Ascending aorta (tissue), 2 donors: Measurements from ENCODE around the gene SAG. TPM values are rescaled to one million over a fixed set of nuclear protein-coding genes. Genes with fewer than 3 reads are reported as not detected.

ENCODE experiments used
- DNase-seq, 2 donors: peaks; one replicate each; pipeline ENCODE4 v3.0.0-alpha.2; 2019; ENCODE audit warnings: low spot score in 2 of 2
- H3K27ac ChIP-seq, 2 donors: fragments of 200-600 bp; sonication (generic); one replicate each; pipeline ENCODE4 v1.5.1; 2016 to 2017; ENCODE audit warnings: mild to moderate bottlenecking in 1 of 2
- H3K27me3 ChIP-seq: fragments of 200-600 bp; sonication (generic); one replicate; pipeline ENCODE4 v1.5.1; 2017
- H3K36me3 ChIP-seq, 2 donors: fragments of 200-600 bp; sonication (generic); one replicate each; pipeline ENCODE4 v1.5.1; 2016
- H3K4me1 ChIP-seq, 2 donors: fragments of 200-600 bp; sonication (generic); one replicate each; pipeline ENCODE4 v1.5.1; 2016 to 2017; ENCODE audit warnings: mild to moderate bottlenecking in 1 of 2
- H3K4me3 ChIP-seq, 2 donors: fragments of 200-600 bp; sonication (generic); one replicate each; pipeline ENCODE4 v1.5.1; 2016 to 2017; ENCODE audit warnings: mild to moderate bottlenecking in 1 of 2
- H3K9me3 ChIP-seq, 2 donors: fragments of 200-600 bp; sonication (generic); one replicate each; pipeline ENCODE4 v1.5.1; 2016
- CTCF ChIP-seq, 3 experiments: fragments of 200-600 bp in 2 of 3; fragments of 450-650 bp in 1 of 3; sonication (generic) in 2 of 3; IDR thresholded peaks; one replicate each; pipeline ENCODE4 v1.5.1; 2016 to 2019; ENCODE audit warnings: antibody characterized with exemption in 3 of 3, mild to moderate bottlenecking in 1 of 3, moderate library complexity in 1 of 3
- intact Hi-C: fragments of 100-400 bp; cut with DNase I; formaldehyde crosslinking; loops from one replicate; pipeline ENCODE4 v1.15.1; 2023
- total RNA-seq: library from RNA; depleted of rRNA; stranded (reverse); fragments of >200 nt; gene quantifications from one replicate; pipeline ENCODE4 v1.1.0, GENCODE V29; 2016

Gene SAG
- total RNA-seq, 1 donor from 2014 or later = not detected

- Histone ChIP-seq H3K36me3 (peaks cover 0 to 5% of the 10 kb centered on the region in 2 donors), H3K27me3 (no peaks in the 10 kb centered on the region), H3K4me3 (no peak overlapping the region), H3K27ac (no peak overlapping the region), H3K9me3 (no peaks in the 10 kb centered on the region), H3K4me1 (no peaks in the 10 kb centered on the region)
- DNase-seq = peak in 1 of 2 donors; percentile 7
- TF ChIP-seq CTCF (IDR thresholded peaks at IDR 0.05) = no peak
- intact Hi-C loops = no loop called here
Observed at GRCh38 chr2:233379441-233379840, 71.8 kb downstream of the SAG start.

DNA sequence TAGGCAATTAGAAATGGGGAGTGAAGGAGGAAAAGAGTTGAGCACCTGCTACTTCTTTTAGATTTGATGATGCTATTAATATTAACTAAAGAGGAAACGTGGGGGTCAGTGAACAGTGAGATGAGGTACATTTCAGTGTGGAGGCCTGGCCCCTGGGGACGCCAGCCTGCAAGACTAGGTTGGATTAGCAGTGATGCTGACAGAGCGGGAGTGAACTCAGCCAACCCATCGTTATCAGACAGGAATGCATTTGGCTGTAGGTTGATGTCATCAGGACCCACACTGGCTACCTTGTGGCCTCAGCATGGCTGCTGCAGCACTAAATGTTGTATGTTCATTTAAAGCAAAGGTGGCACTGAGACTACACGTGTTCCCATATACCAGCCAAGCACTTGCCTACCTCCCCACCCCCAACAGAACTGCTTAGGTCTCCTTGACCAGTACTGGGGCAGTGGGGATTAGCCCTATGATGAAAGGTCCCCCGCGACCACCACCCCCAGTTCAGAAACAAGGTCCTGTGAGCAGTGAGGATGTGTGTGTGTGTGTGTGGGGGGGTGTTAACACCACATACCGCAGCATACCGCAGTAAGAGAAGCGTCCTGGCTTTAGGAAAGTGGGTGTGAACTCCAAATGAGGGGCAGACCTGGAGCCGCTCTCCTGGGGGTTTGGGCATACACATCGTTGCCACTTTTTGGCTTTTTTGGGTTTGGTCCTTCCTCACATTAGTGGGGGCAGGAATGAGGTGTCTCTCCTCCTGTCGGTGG is 72.7 kb downstream of the SAG start:
- H3K9me3 ChIP-seq = no peaks in the 10 kb centered on the region
- DNase-seq = peak in 1 of 2 donors; percentile 38
- intact Hi-C loops = no loop called here
- no peak overlapping the region for H3K27ac ChIP-seq
- H3K36me3 ChIP-seq = no peaks in the 10 kb centered on the region
- TF ChIP-seq CTCF (IDR thresholded peaks at IDR 0.05) = no peak
- no peak overlapping the region for H3K4me3 ChIP-seq
- no peaks in the 10 kb centered on the region for H3K27me3 ChIP-seq
- no peaks in the 10 kb centered on the region for H3K4me1 ChIP-seq

DNA sequence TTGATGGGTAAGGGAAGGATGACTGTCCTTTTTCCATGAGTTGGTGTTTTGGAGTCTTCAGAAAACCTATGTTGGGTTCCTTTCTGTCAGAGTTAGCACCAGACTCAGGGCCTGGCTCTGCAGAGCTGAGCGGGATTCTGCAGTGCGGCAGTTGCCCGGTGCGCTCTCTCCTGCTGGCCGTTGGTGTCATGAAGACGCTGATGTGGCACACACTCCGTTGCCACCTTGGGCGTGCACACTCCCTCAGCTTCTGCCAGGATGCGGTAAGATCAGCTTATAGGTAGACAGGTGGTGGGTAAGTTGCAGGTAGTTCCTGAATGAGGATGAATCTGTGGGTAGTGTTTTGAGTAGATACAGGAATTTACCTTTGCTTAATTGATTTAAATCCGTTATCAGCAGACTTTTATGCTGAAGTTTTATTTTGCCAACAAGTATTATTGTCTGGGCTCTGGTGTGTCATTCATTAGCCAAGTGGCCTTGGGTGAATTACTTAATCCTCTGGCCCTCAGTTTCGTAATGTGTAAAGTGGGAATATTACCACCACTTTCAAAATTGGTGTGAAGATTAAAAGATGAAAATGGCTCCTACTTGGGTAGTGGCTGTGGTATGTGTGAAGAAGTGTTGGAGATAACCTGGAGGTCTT is 73.5 kb downstream of the SAG start:
- intact Hi-C loops = no loop called here
- Histone ChIP-seq H3K27me3 (no peaks in the 10 kb centered on the region), H3K27ac (no peak overlapping the region), H3K4me3 (no peak overlapping the region), H3K4me1 (peaks cover 0 to 2% of the 10 kb centered on the region in 2 donors), H3K36me3 (no peaks in the 10 kb centered on the region), H3K9me3 (no peaks in the 10 kb centered on the region)
- peak in 1 of 2 donors; percentile 57 for DNase-seq
- TF ChIP-seq CTCF (IDR thresholded peaks at IDR 0.05) = no peak

GRCh38 chr2:233381638-233381995 is 74.0 kb downstream of the SAG start:
- H3K9me3 ChIP-seq = no peaks in the 10 kb centered on the region
- no peaks in the 10 kb centered on the region for H3K36me3 ChIP-seq
- intact Hi-C loops = no loop called here
- H3K27ac ChIP-seq = no peak overlapping the region
- H3K27me3 ChIP-seq = no peaks in the 10 kb centered on the region
- DNase-seq = peak in 1 of 2 donors; percentile 1
- no peak for TF ChIP-seq CTCF (IDR thresholded peaks at IDR 0.05)
- no peak overlapping the region for H3K4me3 ChIP-seq
- H3K4me1 ChIP-seq = peaks cover 3 to 7% of the 10 kb centered on the region in 2 donors

DNA sequence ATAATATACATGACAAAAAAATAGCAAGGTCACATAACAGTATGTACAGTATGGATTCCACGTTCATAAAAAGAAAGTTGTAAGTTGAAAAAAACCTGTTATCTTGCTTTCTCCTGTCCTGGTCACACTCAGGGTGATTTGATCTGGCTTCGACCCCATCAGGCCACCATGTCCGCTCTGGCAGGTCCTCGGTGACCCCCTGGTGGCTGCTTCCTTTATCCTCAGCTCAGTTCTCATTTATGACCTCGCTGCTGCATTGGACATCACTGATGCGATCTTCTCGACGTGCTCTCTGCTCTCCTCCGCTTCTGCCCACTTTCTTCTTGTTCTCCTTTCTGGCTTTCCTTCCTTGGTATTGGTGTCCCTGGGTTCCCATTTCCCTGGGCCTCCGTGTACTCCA is 76.4 kb downstream of the SAG start:
- H3K4me3 ChIP-seq = no peak overlapping the region
- H3K27me3 ChIP-seq = no peaks in the 10 kb centered on the region
- no peaks in the 10 kb centered on the region for H3K36me3 ChIP-seq
- peaks cover 11 to 20% of the 10 kb centered on the region in 2 donors for H3K4me1 ChIP-seq
- H3K9me3 ChIP-seq = no peaks in the 10 kb centered on the region
- intact Hi-C loops = no loop called here
- no peak for TF ChIP-seq CTCF (IDR thresholded peaks at IDR 0.05)
- H3K27ac ChIP-seq = no peak overlapping the region
- DNase-seq = peak in 1 of 2 donors; percentile 24
